ENCODE data around the gene ABHD16A. TPM values are rescaled to one million over a fixed set of nuclear protein-coding genes. Genes with fewer than 3 reads are reported as not detected.

Gene ABHD16A
- total RNA-seq, 1 donor = 43.4 TPM

DNA sequence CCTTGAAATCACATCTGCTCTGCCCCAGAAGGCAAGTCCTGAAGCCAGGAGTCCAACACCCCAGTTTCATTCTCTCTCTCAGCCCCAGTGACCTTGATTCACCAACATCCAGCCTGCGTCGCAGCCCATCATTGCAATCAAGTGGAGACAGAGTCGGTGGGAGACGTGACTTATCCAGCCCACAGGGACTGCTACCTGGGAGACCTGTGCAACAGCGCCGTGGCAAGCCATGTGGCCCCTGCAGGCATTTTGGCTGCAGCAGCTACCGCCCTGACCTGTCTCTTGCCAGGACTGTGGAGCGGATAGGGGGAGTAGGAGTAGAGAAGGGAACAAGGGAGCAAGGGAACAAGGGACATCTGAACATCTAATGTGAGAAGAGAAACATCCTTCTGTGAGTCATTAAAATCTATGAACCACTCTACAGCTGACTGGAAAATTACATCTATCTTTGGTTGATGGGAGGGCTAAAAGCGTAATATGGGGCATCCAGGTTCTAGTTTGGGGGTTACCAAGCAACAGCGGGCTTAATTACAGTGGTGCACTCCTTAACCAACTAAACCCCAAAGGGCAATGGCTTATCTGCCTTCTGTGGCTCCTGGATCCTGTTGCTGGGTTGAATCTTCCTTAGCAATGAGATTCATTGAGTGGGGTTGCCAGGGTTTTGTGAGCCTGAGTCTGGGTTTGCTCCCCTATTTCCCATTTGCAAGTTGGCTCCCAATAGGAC, 14.5 kb upstream of the ABHD16A start:
- Histone ChIP-seq H3K4me3 (ENCODE audit: insufficient read depth, low read length) (no peak overlapping the region), H3K27ac (ENCODE audit: low read depth, low read length) (no peak overlapping the region), H3K4me1 (ENCODE audit: insufficient read depth, low read length) (no peaks in the 10 kb centered on the region), H3K27me3 (ENCODE audit: insufficient read depth, low read length) (peaks cover 6% of the 10 kb centered on the region), H3K36me3 (ENCODE audit: insufficient read depth, low read length) (no peaks in the 10 kb centered on the region), H2AFZ (ENCODE audit: low read length) (no peak overlapping the region), H3K4me2 (ENCODE audit: insufficient read depth, low read length) (no peak overlapping the region), H4K20me1 (ENCODE audit: insufficient read depth, low read length) (no peaks in the 10 kb centered on the region), H3K9me3 (ENCODE audit: low read depth, low read length) (no peaks in the 10 kb centered on the region), H3K79me2 (ENCODE audit: insufficient read depth, low read length) (no peaks in the 10 kb centered on the region)
- TF ChIP-seq, protein P1, sequence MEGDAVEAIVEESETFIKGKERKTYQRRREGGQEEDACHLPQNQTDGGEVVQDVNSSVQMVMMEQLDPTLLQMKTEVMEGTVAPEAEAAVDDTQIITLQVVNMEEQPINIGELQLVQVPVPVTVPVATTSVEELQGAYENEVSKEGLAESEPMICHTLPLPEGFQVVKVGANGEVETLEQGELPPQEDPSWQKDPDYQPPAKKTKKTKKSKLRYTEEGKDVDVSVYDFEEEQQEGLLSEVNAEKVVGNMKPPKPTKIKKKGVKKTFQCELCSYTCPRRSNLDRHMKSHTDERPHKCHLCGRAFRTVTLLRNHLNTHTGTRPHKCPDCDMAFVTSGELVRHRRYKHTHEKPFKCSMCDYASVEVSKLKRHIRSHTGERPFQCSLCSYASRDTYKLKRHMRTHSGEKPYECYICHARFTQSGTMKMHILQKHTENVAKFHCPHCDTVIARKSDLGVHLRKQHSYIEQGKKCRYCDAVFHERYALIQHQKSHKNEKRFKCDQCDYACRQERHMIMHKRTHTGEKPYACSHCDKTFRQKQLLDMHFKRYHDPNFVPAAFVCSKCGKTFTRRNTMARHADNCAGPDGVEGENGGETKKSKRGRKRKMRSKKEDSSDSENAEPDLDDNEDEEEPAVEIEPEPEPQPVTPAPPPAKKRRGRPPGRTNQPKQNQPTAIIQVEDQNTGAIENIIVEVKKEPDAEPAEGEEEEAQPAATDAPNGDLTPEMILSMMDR (IDR thresholded peaks at IDR 0.05; ENCODE audit: extremely low read depth, low read depth, low read length) = no peak
- DNase-seq (ENCODE audit: insufficient read length, low spot score, missing footprints) = peak; percentile 66

DNA sequence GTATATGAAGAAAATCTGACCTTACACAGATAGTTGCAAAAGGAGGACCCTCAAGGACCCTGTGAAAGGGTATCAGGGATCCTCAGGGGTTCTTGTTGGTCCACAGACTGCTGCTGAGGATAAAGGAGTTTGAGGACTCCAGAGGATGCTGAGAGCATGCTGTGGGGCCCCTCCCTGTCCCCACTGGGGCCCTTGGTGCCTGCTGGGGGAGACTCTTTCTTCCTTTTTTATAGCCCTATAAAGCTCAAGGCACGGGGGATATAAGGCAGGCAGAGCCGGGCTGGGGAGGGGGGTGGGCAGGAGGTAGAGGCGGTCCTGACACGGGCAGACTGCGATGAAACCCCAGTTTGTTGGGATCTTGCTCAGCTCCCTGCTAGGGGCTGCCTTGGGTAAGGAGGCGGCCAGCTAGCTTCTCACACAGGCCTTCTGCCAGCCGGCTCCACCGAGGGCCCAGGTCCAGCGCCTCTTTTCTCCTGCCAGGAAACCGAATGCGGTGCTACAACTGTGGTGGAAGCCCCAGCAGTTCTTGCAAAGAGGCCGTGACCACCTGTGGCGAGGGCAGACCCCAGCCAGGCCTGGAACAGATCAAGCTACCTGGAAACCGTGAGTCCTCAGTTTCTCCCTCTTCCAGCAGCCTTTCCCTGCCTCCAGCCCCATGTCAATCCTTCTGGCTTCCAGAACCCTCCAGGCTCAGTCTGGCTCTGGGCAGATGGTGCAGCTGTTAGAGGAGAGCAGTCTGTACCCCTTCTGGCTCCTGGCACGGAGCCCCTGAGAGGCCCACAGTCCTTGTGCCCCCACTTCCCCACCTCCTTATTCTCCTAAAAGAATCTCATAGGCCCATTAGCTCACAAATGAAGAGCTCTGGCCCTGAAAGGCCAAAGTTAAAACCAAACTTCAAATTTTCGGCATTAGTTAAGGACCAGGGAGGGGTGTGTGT, 12.2 kb upstream of the ABHD16A start, which contains the start of gene LY6G6D:
Gene LY6G6D (plus strand): TSS at position 327 of the 937 bp plus-strand sequence. CDS start 8 bp downstream, at position 335.
- Histone ChIP-seq H3K4me2 (ENCODE audit: insufficient read depth, low read length) (no peak within 1 kb of the TSS), H3K27me3 (ENCODE audit: insufficient read depth, low read length) (peaks cover 12% of the 10 kb centered on the region), H3K36me3 (ENCODE audit: insufficient read depth, low read length) (no peaks in the 10 kb centered on the region), H3K9me3 (ENCODE audit: low read depth, low read length) (no peaks in the 10 kb centered on the region), H4K20me1 (ENCODE audit: insufficient read depth, low read length) (no peaks in the 10 kb centered on the region), H3K79me2 (ENCODE audit: insufficient read depth, low read length) (no peaks in the 10 kb centered on the region), H3K4me1 (ENCODE audit: insufficient read depth, low read length) (no peaks in the 10 kb centered on the region), H2AFZ (ENCODE audit: low read length) (peak within 1 kb of the TSS; percentile 47), H3K27ac (ENCODE audit: low read depth, low read length) (no peak within 1 kb of the TSS), H3K4me3 (ENCODE audit: insufficient read depth, low read length) (no peak within 1 kb of the TSS)
- TF ChIP-seq, protein P1 (IDR thresholded peaks at IDR 0.05; ENCODE audit: extremely low read depth, low read depth, low read length) = no peak
- DNase-seq (ENCODE audit: insufficient read length, low spot score, missing footprints) = peak; percentile 73

DNA sequence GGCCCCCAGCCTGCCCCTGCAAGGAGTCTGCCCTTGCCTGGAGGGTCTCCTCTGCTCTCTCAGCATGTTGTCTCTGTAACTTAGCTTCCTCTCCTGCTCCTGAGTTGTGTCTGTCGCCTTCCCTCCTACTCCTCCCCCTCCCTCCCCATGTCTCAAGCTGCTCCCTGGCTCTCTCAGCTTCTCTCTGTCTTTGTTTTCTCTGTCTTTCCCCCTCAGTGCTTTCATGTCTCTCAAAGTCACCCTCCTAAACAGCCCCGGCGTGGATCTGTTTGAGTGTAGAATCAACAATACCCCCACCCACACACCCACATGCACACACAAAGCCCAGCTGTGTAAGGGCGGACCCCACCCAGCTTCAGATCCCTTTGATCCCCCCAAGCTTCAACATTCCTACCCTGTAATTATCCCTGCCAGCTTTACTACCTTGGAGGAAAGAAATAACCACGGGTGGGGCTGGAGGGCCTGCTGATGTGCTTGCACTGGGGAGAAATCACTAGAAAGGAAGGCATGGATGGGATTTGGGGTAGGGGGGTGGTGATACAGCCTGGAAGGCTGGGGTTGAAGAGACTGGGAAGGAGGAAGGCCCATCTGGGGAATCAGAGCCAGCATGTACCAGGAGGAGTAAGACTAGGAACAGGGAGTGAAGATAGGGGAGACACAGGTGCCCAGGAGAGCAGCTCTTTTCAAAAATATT, 11.0 kb upstream of the ABHD16A start:
- TF ChIP-seq, protein P1 (IDR thresholded peaks at IDR 0.05; ENCODE audit: extremely low read depth, low read depth, low read length) = no peak
- H3K4me1 ChIP-seq (ENCODE audit: insufficient read depth, low read length) = no peaks in the 10 kb centered on the region
- H3K27ac ChIP-seq (ENCODE audit: low read depth, low read length) = no peak overlapping the region
- H4K20me1 ChIP-seq (ENCODE audit: insufficient read depth, low read length) = no peaks in the 10 kb centered on the region
- H2AFZ ChIP-seq (ENCODE audit: low read length) = peak overlapping the region; percentile 47
- no peak overlapping the region for H3K4me2 ChIP-seq (ENCODE audit: insufficient read depth, low read length)
- no peaks in the 10 kb centered on the region for H3K9me3 ChIP-seq (ENCODE audit: low read depth, low read length)
- no peak overlapping the region for H3K4me3 ChIP-seq (ENCODE audit: insufficient read depth, low read length)
- no peaks in the 10 kb centered on the region for H3K36me3 ChIP-seq (ENCODE audit: insufficient read depth, low read length)
- H3K79me2 ChIP-seq (ENCODE audit: insufficient read depth, low read length) = no peaks in the 10 kb centered on the region
- peaks cover 12% of the 10 kb centered on the region for H3K27me3 ChIP-seq (ENCODE audit: insufficient read depth, low read length)
- DNase-seq (ENCODE audit: insufficient read length, low spot score, missing footprints) = peak; percentile 65

All from osteoblast (primary cell).